ENCODE data around the gene BDKRB2.

BDKRB2 gene

GRCh38 chr14:96252999-96253539 lies 48.4 kb downstream of the BDKRB2 start:
- no peak for DNase-seq

DNA sequence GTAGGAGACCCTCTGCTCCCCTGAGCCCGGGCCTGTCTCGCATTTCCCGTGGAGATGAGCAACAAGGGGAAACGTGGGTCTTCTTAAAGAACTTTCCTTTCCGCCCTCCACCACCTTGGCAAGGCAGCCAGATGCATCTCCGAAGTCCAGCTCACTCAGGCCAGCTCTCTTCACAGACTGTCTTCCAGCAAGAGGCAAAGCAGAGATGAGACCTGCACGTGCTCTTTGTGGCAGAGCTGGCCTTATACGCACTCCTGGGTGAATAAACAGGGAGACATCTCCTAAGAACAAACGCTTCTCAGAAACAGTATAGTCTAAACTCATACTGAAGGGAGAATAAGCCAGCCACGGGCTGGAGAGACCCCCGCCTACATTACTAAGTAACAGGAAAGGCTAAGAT lies 50.0 kb downstream of the BDKRB2 start:
- no peak for DNase-seq

GRCh38 chr14:96255501-96256366 lies 51.1 kb downstream of the BDKRB2 start, which contains the start of gene BDKRB1:
Gene BDKRB1 (plus strand): TSS chr14:96256210. CDS start chr14:96263683, 7,473 bp downstream.
- DNase-seq, result no peak

- DNase-seq, result no peak
These were observed 51.8 kb downstream of the BDKRB2 start for GRCh38 chr14:96256407-96256806.

DNA sequence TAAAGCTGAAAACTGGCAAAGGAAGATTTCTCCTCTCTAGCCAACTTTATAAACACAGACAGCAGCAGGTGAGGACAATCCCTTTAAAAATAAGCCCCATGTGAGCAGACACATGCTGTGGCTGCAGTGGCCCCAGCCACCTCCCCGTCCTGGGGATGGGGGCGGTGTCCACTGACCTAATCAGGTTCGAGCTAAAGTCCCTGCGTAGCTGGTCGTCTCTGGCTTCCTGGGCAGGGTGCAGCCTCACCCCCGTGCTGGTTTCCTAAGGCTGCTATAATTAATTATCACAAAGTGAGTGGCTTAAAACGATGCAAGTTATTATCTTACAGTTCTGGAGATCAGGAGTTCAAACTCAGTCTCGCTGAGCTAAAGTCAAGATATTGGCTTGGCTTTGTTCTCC lies 52.4 kb downstream of the BDKRB2 start:
- DNase-seq, result no peak

DNA sequence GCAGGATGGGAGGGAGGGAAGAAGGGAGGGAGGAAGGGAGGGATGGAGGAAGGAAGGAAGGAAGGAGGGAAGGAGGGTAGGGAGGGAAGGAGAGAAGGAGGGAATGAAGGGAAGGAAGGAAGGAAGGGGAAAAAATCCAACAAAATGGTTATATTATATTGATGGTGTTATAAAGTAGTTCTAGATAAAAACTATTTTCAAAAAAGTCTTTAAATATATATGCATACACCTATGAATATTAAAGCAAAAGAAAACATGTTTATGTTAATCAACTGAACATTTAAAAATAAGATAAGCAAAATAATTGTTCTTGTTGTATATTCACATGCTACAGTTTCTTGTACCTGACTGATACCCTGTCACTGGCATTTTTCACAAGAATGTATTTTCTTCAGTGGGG lies 53.3 kb downstream of the BDKRB2 start:
- no peak for DNase-seq

GRCh38 chr14:96260341-96260821 lies 55.7 kb downstream of the BDKRB2 start:
- peak in 3 of 4 experiments; percentile 7 to 17 (median 14) for DNase-seq

DNA sequence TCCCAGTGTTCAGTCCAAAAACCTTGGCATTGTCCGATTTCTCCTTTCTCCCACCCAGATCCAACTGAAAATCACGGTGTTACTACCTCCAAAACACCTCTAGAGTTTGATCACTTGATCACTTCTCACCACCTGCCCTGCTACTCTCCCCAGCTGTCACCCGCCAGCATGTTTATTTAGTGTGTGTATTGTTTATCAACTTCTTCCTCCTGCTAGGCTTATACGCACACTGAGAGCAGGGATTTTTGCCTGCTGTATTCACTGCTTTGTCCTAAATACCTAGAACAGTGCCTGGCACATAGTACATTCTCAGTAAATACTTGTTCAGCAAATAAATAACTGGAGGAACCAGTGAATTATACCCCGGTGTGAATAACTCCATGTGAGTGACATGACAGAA lies 56.4 kb downstream of the BDKRB2 start:
- no peak for DNase-seq

DNA sequence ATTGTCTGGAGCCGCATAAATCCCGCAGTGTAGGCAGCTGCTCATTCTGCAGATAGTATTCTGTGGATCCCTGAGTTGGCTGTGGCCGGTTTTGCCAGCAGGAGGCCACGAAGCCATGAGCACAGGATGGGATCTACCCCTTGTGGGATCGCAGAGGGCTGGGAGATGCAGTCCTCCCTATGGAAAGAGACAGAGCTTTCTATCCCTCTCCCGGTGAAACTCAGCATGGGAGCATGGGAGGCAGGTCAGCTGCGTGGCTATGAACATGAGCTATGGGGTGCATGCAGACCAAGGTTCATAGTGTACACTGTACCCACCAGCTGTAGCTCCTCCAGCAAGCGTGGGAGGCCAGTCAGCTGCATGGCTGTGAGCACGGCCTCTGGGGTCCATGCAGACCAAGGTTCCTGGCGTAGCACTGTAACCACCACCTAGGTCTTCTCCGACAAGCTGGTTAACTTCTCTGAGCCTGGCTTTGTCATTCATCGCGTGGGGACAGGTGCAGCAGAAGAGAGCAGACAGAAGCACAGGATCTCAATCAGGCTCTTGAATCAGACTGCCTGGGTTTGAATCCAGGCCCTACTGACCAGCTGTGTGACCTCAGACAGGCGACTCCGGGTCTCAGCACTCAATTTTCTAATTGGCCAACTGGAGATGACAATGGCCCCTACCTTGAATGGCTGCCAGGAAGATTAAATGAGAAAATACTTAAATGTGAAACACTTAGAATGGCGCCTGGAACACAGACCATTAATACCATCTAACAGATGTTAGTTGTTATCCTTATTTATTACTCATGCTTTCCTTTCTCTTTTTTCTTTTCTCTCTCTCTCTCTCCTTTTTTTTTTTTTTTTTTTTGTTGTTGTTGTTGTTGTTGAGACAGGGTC lies 57.4 kb downstream of the BDKRB2 start:
- DNase-seq, result no peak

- no peak for DNase-seq
These were observed 58.9 kb downstream of the BDKRB2 start for GRCh38 chr14:96263347-96264199.

- DNase-seq, result no peak
These were observed 59.5 kb downstream of the BDKRB2 start for GRCh38 chr14:96264200-96264553.

GRCh38 chr14:96264853-96265252 lies 60.2 kb downstream of the BDKRB2 start:
- DNase-seq, result peak in 1 of 4 experiments; percentile 26

DNA sequence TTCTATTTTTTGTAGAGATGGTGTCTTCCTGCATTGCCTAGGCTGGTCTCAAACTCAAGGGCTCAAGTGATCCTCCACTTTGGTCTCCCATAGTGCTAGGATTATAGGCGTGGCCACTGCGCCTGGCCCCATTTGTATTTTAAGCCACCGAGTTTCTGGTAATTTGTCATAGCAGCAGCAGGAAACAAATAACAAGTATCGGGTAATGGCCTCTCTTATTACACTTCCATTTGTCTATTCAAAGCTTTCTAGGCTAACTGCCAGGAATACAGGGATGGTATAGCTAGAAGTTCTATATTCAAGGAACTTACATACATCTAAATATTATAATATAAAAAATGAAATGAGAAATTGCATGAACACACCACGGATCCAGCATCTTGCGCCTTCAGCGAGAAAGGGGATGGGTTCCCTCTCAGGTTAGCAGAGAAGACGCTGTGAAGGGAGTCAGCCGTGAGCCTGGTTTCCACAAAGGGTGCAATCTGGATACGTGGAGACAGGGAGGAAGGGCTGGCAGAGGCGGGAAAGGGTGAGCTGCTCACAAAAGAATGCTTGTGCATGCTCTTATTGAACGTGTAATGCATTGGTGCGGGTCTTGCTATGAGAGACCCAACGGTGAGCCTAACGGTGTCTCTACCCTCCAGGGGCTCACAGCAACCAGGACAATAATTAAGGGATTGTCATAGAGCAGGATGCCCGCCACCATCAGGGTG lies 60.9 kb downstream of the BDKRB2 start:
- DNase-seq, result no peak

GRCh38 chr14:96267336-96267735 lies 62.7 kb downstream of the BDKRB2 start:
- no peak for DNase-seq

DNA sequence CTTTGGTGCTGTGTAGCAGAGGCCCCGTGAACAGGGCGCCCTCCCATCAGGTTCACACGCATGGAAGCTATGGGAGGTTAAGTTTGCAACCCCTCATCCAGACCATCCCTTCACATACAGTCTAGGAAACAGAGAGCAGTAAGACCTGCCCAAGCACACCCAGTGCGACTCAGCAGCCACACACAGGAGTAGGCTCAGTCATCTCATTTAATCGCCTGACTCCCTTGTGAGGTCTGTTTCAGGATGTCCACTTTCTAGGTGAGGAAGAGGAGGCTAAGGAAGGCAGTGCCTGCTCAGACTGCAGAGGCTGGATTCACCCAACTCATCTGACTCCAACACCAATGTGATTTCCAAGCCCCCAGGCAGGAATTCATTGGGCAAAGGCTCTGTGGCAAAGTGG lies 63.3 kb downstream of the BDKRB2 start:
- DNase-seq, result no peak

DNA sequence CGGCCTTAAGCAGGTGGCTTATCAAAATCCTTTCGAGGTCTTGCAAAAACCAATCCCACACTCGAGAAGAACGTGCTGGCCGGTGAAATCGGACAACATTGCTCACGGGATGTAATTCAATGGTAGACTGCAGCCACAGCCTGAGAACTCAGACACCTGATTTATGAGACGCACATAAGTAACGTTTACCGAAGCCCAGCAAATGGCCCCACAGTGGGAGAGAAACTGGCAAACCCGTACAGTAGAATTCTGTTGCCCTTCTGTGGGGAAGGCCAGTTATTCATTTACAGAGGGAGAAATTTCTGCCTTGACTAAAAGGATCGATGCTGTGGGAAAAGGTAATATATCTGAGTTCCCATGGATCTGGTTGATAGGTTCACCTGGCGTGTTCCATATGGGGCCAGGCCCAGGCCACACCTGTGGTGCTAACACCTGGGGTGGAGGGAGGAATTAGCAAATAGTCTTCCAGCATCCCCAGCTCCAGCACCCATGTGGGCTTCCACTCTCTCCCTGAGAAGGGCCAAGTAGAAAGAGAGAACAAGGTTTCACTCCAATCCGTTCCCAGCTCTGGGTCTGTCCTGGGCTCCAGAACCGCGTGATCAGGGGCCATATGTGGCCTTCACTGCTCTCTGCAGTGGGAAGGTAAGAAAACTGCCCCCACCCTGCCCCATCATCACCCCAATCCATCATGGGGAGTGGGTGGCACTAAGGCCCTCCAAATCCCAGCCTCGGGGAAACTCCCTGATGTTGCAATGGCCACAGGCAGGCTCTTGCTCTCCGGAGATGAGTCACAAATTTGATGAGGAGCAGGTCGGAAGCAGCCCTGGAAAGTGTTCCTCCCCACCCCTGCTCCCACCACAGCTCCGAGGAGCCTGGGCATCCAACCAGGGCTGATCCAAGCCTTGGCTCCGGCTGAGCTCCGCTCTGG lies 64.1 kb downstream of the BDKRB2 start:
- peak in 1 of 4 experiments; percentile 9 for DNase-seq

DNA sequence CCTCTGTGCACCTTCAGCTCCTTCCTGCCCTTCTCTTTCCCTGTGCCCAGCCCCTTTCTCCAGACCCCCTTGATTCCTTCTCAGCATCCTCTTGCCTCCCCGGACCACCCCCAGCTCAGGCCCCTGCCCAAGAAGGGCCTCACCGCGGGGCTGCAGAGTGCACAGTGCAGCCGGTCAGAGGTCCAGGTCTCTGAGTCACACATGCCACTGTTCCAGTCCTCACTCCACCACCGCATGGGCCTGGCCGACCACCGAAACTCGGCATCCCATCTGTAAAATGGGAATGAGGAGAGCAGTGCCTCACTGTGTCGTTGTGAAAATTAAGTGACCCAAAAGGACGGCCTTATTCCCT lies 64.7 kb downstream of the BDKRB2 start:
- DNase-seq, result no peak

DNA sequence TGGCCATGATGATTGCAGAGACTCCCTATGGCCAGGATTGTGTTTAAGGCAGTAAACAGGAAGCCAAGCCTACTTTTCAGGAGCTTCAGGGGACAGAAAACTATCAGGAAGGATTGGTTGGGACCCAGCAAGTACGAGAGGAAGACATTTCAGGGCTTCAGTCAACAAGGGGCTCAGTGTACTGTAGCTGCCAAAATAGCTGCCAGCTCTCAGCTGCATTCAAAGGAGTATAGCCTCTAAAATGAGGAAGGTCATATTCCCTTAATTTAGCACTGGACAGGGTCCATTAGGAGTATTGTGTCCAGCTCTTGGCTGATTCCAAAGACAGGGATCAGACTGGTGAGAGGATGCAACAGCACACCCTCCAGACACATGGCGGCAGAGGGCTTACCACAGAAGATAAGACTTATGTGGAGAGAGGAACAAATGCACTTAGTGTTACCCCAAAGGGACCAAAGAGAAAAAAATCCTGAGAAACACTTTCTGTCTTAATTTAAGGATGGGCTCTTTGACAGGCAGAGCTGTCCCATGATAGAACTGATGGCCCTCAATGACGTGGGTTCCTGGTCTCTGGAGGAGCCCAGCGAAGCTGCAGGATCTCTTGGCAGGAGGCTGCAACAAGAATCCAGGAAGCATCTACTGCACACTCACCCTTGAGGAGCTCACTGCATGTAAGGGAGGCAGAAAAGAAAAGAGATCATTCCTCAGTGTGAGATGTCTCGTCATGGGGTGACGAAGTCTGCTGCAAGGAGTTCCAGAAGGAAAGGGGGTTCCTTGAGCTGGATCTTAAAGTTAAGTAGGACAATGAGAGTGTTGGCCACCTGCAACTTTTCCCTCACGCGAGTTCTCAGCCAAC lies 66.2 kb downstream of the BDKRB2 start:
- no peak for DNase-seq

DNA sequence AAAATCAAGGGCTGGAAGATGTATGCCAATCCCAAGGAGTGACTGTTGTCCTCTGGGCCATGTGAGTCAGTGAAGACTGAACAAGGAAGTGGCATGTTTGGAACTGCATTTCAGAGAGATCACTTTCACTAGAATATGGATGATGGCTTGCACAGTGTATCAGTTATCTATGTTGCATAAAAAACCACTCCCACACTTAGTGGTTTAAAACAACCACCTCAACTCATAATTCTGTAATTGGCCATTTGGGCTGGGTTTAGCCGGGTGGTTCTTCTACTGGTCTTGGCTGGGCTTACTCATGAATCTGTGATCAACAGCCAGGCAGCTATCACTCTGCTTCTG lies 66.8 kb downstream of the BDKRB2 start:
- DNase-seq, result no peak
